Prostate gland (tissue), 2 donors: ENCODE results near the gene CKS2.

Experiments
- CTCF ChIP-seq, 4 experiments: fragments of 200-600 bp in 2 of 4; fragments of 450-650 bp in 2 of 4; sonication (generic) in 2 of 4; IDR thresholded peaks; 1 replicate in 3 of 4; 2 replicates in 1 of 4; pipeline ENCODE4 v1.5.1; 2016 to 2019; ENCODE audit warnings: antibody characterized with exemption in 4 of 4, mild to moderate bottlenecking in 2 of 4, moderate library complexity in 2 of 4
- POLR2A ChIP-seq: fragments of 450-650 bp; IDR thresholded peaks from one replicate; pipeline ENCODE4 v1.6.1; 2016; ENCODE audit warnings: antibody characterized with exemption, mild to moderate bottlenecking

- TF ChIP-seq POLR2A (no peak), CTCF (IDR thresholded peaks at IDR 0.05) (no peak)
Observed at GRCh38 chr9:89347651-89348050, 36.7 kb downstream of the CKS2 start.
